D341Med (cell line): ENCODE measurements around the gene BATF.

Experiments used
- DNase-seq: peaks from one replicate; pipeline ENCODE4 v3.0.0; 2012; ENCODE audit warnings: low spot score

Gene BATF

DNA sequence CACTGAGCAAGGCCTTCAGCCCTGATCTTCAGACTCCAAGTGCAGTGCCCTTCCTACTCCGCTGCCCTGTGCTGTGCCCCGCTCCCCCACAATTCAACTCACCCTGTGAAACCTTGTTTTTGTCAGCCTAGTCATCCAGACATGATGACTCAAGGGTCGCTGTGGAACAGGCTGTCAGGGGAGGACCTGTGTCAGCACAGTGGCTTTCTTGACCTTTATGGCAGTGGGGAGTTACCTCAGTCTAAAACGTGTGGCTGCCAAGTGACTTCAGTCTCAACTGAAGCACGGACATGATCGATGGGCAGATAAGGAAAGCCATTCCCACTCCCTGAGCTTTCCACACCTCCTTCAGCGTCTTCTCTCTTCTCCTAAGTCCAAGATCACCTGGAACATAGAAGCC, 39.8 kb downstream of the BATF start:
- DNase-seq, result no peak

DNA sequence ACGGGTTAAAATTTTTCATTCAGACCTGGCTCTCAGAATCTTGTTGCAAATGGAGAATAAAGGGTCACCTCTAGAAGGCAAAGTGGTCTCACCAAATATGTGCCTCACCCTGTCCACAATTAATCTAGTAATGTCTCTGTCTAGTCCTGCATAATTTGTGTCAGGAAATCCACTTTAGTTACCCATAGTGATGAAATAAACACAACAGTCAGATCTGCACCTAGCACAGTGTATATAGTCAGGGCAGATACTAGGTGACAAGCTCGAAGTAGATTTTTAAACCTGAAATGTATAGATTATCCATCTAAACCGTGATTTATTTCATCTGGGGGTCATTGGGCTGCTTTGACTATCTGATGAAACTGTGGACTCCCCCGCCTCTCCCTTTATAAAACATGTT, 40.2 kb downstream of the BATF start:
- DNase-seq, result no peak

DNA sequence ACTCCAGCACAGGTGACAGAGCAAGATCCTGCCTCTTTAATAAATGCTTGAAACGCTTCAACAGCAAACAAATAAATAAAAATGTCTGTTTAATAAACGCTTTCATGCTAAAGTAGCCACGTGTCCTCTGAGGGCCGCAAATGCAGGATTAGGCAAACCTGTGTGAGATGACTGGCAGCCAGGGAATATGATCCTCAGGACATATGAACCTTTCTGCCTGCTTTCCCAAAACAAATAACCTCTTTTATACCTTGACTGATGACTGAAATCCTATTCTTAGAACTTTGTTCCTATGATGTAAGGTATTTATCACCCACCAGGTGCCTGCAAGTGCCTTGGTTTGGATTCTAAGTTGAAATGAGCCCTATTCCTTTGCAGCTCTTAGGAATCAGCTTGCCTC, 41.7 kb downstream of the BATF start:
- DNase-seq, result no peak

DNA sequence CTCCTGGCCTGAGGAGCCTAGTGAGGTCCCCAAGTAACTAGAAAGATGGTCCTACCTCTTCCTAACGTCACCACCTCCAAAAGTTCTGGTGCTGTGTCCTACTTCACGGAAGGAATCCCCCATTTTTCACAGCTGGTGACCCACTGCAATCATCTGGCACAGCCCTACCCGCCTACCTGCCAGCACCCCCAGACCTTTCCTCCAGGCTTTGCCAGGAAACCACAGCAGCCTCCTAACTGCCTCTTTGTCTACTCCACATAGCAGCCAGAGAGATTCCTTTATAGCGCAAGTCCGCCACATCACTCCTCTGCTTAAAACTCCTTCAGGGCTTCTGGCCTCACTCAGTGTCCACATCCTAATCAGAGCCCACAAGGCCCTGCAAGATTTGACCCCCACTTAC, 42.8 kb downstream of the BATF start:
- no peak for DNase-seq

DNA sequence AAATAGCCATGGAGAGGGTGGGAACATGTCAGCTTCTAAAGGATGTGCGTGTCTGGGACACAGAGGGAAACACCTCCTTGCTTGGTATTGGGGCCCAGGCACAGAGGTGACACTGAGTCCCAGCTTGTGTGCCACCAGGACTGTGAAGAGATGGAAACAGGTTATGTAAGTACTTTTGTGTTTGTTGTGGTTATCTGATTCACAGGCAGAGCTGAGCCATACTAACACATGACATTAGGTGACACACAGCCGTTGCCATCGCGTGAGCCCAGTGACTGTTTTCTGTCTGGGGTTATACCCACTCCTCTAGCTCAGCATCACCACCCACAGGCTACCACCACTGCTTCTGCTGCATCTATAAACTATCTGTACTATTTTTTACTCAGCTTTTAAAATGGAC, 44.1 kb downstream of the BATF start:
- DNase-seq, result no peak

DNA sequence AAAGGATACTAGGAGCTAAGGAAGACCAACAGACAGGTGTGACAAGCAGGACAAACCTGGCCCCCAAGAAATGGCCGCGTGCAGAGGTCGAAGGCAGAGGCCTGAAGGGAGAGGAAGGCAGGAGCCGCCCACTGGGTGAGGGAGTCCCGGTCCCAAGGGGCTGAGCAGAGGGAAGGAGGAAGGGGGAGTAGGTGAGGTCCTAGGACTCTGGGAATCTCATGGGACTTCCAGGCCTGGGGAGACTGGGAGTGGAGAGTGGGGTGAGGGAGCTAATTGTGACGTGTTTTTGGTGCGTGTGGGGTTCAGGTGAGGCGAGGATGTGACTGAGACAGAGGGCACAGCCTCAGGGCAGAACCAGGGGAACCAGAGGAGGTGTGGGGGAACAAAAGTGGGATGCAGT, 44.5 kb downstream of the BATF start:
- DNase-seq, result no peak

DNA sequence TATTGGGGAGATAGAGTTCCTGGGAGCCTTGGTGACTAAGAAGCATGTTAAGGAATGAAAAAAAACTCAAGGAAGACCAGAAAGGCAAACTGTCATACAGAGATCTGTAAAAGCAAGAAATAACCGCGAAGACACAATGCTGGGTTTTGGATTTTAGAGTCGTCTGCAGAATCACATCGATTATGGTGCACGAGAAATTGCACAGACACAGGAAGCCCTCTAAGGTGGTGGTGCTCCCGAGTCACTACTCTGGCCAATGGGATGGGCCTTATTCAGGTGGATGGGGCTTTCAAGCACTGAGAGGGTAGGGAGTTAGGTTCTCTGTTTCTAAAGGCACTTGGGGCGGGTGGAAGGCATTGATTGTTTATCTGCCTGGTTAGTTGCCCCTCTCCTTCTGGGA, 45.9 kb downstream of the BATF start:
- DNase-seq, result no peak

DNA sequence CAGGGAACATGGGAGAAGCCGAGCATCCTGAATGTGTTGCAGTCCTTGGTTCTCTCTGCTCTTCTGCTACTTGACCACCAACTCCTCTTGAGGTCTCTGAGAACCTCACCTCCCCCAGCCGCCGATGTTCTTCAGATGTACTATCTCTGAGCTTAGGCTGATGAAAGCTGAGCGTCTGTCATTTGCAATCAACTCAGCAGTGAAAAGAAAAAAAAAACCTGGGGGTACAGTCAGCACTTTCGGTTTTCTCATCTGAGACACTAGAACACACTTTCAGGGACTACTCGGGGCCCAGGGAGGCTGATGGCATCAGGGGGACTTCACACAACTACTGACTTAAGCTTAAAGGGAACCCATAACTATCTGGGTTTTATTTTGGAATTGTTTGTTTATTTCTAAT, 46.5 kb downstream of the BATF start:
- DNase-seq, result no peak

DNA sequence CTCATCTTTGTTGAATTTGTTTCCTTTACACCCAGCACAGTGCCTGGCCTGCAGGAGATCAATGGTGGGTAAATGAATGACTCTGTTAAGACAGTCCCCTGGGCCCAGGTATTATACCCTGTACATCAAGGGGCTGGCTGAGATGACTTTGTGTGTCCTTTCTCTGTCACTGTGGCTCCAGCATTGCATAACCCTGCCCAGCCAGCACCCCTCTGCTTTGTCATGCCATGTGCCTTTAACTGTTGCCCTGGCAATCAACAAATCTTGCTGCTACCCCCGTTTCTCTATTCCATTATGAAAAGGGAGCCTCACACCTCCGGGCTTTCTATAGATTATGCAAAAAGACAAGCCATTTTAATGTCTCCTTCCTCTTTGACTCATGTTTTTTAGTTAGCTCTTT, 48.5 kb downstream of the BATF start:
- DNase-seq, result no peak

DNA sequence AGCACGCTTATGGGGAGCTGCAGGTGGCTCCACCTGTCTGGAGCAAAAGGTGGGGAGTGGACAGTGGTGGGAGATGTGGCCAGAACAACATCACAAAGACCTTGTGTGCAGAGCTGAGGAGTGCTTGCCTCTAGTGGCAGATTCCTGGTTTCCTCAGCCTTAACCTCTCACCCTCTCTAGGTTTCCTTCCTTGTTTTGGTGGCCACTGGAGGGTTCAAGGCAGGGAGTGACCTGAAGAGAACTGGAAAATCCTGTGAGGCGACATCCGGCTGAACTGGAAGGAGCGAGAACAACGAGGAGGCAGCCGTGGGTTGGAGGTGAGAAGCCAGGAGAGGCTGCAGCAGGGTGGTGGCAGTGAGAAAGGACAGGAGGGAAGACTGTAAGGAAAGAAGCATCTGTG, 49.8 kb downstream of the BATF start:
- DNase-seq, result no peak

DNA sequence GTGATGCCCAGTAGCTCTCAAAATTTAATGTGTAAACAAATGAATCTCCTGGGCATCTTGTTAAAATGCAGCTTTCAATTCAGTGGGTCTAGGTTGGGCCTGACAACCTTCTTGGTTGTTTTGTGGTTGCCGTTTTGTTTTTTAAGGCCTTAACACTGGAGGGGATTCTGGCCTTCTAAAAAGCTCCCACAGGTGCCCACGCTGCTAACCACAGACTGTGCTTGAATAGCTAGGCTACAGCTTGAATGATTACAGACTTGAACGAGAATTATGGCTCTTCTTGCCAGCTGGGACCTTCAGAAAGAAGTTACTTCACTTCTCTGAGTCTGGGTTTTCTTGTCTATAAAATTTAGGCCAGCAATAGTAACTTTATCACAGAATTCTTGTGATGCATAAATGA, 54.8 kb downstream of the BATF start:
- no peak for DNase-seq

DNA sequence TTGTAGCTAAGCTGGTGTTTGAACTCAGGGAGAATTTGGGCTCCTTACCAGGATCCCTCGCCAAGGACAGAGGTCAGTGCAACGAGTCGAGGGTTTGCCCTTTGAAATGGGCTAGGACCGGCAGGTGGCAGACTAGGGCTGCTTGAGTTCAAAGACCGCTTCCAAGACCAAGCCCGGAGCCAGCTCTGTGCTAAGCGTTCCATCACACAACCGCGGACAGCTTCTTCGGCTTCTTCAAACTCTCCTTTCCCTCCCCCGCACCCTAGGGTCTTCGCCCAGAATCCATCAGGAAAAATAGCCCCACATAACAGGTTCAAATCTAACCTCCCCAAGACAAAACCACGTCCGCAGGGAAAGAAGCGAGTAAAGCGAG, 55.4 kb downstream of the BATF start:
- peak; percentile 89 for DNase-seq

DNA sequence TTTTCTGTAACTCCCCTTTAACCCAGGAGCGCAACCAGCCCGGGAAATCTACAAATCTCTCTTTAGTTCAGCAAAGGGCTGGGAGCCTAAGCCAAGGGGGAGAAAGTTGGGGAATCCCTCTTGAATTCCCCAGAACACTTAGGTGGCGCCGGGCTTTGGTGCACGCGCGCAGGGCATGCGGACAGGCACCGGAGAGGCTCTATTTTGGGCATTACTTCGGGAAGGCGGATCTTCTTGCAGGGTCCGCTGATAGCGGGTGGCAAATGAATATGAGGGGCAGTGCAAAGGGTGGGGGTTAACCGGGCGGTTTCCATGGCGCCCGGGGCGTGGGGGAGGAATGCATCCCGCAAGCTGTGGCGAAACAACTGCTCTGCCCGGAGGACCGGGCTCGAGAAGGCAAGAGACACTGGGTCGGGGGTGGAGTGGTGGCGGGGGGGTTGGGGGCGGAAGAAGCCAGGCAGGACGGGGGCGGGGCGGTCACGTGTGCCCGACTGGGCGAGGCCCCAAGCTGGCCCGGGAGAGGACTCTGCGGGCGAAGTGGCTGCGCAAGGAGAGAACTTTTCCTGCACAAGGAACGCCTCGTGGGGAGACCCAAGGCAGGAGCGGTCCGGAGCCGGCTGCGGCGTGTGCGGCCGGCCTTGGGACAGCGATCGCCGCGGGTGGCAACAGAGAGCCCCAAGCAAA, 56.0 kb downstream of the BATF start, which contains the start of gene FLVCR2:
Gene FLVCR2 (plus strand): TSS at position 519 of the 684 bp plus-strand sequence. CDS start 353 bp downstream, outside the sequence.
- peak; percentile 68 for DNase-seq

DNA sequence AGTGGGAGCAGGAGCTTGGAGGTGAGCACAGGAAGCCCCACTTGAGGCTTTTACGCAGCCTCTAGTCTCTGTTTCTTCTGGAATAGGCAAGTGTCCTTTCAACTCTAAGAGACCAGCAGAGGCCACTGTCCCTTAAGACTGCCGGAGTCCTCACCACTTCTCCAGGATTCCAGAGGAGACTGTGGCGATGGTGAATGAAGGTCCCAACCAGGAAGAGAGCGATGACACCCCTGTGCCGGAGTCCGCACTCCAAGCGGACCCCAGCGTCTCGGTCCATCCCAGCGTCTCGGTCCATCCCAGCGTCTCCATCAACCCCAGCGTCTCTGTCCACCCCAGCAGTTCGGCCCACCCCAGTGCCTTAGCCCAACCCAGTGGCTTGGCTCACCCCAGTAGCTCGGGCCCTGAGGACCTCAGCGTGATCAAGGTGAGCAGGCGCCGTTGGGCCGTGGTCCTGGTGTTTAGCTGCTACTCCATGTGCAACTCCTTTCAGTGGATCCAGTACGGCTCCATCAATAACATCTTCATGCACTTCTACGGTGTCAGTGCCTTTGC, 56.6 kb downstream of the BATF start:
- no peak for DNase-seq

DNA sequence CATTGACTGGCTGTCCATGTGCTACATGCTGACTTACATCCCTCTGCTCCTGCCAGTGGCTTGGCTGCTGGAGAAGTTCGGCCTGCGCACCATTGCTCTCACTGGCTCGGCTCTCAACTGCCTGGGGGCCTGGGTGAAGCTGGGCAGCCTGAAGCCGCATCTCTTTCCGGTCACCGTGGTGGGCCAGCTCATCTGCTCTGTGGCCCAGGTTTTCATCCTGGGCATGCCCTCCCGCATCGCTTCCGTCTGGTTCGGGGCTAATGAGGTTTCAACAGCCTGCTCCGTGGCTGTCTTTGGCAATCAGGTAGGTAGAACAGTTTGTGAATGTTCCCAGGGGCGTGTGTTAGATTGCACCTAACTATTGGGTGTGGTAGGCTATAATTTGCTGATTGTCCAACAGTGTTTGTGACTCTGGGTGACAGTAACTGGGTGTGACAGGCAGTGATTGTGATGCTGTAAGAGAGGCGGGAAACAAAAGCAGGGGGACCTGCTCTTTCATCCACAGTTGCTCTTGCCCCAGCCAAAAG, 57.1 kb downstream of the BATF start:
- DNase-seq, result no peak

DNA sequence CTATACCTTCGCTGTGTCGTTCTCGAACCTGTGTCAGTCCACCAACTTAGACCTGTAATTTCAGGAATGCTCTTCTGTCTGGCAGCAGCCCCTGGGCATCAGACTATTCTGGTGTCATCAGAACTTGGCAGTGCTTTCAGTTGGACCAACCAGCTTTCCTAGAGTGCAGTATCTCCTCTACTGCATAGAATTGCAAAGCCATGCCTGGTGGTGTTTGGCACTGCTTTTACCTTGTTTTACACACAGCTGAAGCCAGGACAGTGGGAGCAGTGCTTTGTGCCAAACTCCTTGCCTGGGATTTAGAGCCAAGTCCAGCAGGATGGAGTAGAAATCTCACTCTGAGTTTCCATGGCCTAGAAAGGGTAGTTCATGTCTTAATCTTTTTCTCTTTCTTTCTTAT, 57.6 kb downstream of the BATF start:
- DNase-seq, result no peak

DNA sequence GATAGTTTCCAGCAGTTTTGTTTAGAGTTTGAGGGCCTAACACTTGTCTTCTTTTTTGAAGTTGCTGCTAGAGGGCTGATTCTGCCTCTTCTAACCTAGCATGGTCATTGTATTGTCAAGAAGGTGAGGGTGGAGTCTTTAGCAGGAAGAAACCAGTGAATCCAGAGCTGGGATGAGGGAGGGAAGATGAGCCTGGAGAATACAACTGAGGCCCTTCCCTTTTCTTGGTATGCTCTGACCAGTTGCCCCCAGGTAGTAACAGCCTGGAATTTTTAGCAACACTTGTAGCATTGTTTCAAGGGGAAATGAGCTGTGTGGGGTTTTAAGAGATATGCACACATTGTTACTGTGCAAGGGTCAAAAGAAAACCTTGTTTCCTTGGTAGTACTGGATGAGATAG, 65.1 kb downstream of the BATF start:
- no peak for DNase-seq

DNA sequence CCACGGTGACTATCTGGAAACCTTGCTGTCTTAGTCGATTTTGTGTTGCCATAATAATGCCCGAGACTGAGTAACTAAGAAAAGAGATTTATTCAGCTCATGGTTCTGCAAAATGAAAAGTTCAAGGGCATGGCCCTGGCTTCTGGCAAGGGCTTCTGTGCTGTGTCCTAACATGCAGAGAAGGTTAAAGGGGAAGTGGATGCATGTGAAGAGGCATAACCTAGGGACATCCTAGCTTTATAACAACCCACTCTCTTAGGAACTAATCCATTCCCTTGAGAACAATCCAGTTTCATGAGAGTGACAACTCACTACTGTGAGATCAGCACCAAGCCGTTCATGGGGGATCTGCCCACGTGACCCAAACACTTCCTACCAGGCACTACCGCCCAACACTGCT, 67.7 kb downstream of the BATF start:
- no peak for DNase-seq

DNA sequence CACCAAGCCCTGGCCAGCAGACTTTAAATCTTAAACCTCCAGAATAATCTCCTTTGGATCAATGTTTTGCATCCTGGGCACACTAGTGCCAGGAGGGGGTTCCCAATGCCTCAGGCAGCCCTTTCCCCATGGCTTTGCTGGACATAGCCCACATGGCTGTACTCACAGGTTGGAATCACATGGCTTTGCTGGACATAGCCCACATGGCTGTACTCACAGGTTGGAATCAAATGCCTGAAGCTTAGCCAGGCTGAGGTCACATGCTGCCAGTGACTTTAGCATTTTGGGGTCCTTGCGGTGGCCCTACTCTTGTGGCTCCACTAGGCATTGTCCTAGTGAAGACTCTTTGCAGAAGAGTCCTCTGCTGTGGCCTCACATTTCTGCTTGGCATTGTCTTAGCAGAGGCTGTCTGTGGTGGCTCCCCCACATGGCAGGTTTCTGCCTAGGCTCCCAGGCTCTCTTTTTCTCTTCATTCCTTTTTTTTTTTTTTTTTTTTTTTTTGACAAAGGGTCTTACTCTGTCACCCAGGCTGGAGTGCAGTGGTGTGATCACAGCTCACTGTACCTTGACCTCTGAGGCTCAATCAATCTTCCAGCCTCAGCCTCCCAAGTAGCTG, 69.2 kb downstream of the BATF start:
- no peak for DNase-seq

DNA sequence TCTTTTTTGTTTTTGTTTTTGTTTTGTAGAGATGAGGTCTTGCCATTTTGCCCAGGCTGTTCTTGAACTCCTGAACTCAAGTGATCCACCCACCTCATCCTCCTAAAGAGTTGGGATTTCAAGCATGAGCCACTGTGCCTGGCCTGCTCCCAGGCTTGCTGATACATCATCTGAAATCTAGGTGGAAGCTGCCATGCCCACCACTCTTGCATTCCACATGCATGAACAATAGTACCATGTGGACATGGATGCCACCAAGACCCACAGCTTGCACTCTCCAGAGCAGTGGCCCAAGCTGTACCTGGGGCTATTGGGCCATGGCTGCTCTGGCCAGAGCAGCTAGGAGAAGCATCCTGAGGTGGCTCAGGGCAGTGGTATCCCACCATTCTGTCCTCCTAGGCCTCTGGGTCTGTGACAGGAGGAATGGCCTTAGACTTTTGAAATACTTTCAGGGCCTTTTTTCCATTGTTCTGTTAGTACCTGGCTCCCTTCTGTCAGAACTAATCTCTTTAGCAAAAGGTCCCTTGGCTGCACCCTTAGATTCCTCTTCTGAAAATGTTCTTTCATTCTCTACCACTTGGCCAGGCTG, 69.8 kb downstream of the BATF start:
- DNase-seq, result no peak

DNA sequence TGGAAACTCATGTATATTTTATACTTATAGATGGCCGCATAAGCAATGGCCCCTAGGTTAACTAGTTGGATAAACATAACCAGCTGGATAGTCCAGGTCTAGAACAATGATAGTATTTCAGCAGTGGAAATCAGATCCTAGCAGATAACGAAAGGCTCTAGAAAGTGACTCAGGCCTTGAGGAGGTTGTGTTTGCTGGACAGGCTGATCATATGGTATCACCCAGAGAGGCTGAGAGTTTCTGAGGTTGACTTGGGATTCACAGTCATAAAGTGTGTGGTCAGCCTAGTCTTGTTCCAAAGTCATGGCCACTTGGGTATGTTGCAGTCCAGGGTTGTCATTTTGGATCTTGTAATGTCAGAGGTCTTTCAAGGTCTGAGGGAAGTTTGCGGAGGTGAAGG, 73.0 kb downstream of the BATF start:
- DNase-seq, result no peak
